GM15510 (cell line): Measurements from ENCODE around the gene MAP2K5.

Source experiments
- POLR2A ChIP-seq: IDR thresholded peaks from 3 replicates; pipeline ENCODE4 v1.6.1; 2011; ENCODE audit warnings: borderline replicate concordance; ENCODE audit not compliant: insufficient read length; ENCODE audit errors: extremely low read depth

MAP2K5 gene

GRCh38 chr15:67824197-67824968 is 281.9 kb downstream of the MAP2K5 start:
- TF ChIP-seq POLR2A = no peak

DNA sequence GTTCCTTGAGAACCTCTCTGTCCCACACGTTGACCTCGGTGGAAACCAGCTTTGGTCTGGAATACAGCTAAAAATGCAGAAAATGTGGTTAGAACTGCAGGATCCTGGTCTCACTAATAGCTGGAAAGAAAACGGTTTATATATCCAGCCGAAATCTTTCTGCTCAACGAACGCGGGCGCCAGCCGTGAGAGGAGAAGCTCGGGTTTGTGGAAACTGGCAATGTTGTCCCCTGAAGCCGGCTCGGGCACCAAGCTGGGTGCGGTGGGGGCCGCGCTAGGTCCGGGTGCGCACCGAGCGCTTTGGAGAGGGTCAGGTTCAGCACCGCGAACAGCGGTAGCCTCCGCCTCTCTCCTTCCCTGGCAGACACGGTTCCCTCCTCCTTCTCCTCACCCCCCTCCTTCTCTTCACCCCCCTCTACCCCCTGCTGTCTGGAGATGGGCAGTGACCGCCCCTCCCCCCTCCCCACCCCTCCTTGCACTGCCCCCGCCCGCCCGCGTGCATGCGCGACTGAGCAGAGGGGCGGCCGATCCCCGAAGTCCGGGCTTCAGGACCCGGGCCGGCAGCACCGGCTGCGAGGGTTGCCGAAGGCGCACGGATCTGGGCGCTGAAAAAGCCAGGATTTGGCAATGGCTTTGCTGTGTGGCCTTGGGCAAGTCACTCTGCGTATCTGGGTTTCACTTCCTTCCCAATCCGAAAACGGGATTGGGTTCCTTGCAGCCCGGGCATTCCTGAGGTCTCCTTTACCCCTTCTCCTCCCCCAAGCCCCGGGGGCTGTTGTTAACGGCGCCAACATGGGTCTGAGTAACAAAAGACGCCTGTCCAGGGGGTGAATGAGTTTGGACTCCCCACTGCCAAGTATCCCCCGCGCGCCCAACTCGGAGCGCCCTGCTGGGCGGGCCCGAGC is 282.7 kb downstream of the MAP2K5 start, which contains the start of gene SKOR1:
Gene SKOR1 (plus strand): TSS at position 534 of the 905 bp plus-strand sequence. CDS start 94 bp downstream, at position 628.
- no peak for TF ChIP-seq POLR2A

GRCh38 chr15:67825881-67826716 is 283.6 kb downstream of the MAP2K5 start:
- no peak for TF ChIP-seq POLR2A

DNA sequence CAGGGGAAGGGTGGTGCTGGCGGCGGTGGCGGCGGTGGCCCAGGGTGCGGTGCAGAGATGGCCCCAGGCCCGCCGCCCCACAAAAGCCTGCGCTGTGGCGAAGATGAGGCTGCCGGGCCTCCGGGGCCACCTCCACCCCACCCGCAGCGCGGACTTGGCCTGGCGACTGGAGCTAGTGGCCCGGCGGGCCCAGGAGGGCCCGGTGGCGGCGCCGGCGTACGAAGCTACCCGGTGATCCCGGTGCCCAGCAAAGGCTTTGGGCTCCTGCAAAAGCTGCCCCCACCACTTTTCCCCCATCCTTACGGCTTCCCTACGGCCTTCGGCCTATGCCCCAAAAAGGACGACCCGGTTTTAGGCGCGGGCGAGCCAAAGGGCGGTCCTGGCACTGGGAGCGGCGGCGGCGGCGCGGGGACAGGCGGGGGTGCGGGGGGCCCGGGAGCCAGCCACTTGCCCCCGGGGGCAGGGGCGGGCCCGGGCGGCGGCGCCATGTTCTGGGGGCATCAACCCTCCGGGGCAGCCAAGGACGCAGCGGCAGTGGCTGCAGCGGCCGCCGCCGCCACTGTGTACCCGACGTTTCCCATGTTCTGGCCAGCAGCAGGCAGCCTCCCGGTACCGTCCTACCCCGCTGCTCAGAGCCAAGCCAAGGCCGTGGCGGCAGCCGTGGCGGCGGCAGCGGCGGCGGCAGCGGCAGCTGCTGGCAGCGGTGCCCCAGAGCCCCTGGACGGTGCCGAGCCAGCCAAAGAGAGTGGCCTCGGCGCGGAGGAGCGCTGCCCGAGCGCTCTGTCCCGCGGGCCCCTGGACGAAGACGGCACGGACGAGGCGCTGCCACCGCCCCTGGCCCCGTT is 284.4 kb downstream of the MAP2K5 start:
- TF ChIP-seq POLR2A = no peak

- no peak for TF ChIP-seq POLR2A
Measured at GRCh38 chr15:67827562-67828277, 285.2 kb downstream of the MAP2K5 start.

DNA sequence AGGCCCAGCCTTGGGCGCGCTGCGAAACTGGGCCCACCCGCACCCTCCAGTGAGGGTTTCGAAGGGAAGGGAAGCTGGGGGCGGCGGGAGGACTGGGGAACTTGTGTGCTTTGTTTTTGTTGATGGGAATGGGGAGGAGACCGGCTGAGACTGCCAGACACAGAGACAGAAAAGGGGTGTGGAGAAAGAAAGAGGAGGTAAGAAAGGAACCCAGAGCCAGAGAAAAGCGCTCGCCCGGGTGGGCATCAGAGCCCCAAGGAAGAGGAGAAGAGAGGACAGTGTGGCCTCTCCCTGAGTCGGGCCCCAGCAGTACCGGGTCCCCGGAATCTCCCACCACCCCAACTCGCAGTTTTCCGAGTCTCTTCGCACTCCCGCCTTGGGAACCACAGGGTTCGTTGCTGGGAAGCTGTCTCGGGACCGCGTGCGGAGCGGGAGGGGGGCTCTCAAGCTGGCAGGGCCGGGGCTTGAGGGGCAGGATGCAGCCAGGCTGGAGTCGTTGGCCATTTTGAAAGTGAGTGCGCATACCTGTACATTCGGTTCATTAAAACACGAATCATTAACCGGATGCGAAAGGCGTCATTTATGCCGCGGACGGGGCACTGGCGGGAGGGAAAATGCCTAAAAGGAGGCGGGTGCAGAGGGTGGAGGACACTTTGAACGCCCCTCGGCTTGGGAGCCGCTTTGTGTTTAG is 285.9 kb downstream of the MAP2K5 start:
- TF ChIP-seq POLR2A = no peak

GRCh38 chr15:67828969-67829646 is 286.6 kb downstream of the MAP2K5 start:
- no peak for TF ChIP-seq POLR2A

DNA sequence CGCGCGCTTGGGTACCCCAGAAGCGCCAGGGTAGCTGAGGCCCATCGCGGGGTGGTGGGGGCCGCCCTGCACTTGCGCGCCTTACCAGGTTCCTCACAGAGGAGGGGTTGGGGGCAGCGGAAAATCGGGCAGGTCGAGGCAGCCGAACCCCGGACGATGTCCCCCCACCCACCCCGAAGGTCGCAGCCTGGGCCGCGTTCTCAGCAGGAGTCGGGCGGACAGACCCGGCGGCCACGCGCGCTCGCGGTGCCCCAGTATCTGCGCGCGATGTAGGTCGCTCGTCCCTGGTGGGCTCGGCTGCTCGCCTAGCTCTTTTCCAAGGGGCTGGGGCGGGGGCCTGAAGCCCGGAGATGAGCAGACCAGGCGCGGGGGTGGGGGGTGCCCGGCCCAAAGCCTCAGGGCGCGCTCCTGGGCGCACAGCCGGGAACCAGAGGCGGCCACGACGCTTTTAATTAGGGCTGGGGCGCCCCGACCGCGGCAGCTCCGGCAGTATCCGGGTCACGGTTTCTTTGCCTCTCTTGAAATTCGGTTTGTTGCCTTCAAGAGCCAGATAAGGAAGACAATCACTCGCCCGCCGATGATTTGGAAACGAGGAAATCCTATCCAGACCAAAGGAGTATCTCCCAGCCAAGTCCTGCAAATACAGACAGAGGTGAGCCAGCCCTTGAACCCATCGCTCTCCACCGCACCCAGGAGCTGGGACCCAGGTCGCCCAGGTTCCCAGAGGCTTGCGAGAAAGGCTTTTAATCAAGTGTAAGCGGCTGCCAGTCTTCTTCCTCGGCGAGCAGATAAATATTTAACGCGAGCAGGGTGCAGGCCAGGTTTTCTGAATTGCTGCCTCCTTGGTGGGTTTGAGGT is 287.4 kb downstream of the MAP2K5 start:
- TF ChIP-seq POLR2A = no peak

DNA sequence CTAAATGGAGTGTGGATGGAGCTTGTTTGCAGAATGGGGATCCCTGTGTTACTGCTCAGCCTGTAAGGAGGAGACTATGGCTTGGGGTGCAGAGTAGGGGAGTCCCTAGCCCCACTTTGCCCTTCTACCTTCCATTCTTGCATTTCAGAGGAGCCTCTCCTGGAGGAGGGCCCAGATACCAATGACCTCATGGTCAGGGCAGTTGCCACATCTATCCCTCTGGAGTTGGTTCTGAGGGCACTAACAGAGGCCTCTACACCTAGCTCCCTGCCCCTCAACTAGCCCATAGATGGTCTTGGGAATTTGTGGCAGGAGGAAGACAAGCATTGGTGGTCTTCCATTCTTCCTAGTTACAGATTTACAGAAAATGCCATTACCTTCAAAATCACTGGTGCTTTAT is 288.9 kb downstream of the MAP2K5 start:
- TF ChIP-seq POLR2A = no peak

GRCh38 chr15:67832031-67832551 is 289.6 kb downstream of the MAP2K5 start:
- TF ChIP-seq POLR2A = no peak
